ENCODE data around the gene SLC38A11. TPM values are rescaled to one million over a fixed set of nuclear protein-coding genes. Genes with fewer than 3 reads are reported as not detected.

The SLC38A11 gene
- total and polyA plus RNA-seq, 4 donors: 0.63 to 1.4 (median 1.1) TPM; not detected in 1

GRCh38 chr2:164881524-164881923, 73.8 kb downstream of the SLC38A11 start:
- intact Hi-C loops (cut with DNase I): no loop called here
- Histone ChIP-seq H3K27me3 (ENCODE audit: control insufficient read depth in 1 of 2, insufficient read depth in 2 of 2, low read length in 1 of 2) (no peaks in the 10 kb centered on the region), H3K27ac (ENCODE audit: low read depth in 1 of 2, low read length in 2 of 2) (no peak overlapping the region), H3K36me3 (ENCODE audit: control insufficient read depth in 1 of 2, insufficient read depth in 2 of 2, low read length in 1 of 2) (no peaks in the 10 kb centered on the region), H3K9me3 (ENCODE audit: control insufficient read depth, low read length) (no peaks in the 10 kb centered on the region), H3K4me1 (ENCODE audit: control insufficient read depth in 1 of 2, insufficient read depth in 2 of 2, low read length in 2 of 2) (no peaks in the 10 kb centered on the region), H3K4me3 (ENCODE audit: low read length in 2 of 2) (no peak overlapping the region)
- ATAC-seq (ENCODE audit: low FRiP score) (no peak), DNase-seq (no peak)
- WGBS, 2 donors: 99 to 100% methylated on average over 1 of the region's 1 CpG

GRCh38 chr2:164879901-164880535, 75.3 kb downstream of the SLC38A11 start:
- intact Hi-C loops (cut with DNase I): no loop called here
- ATAC-seq (ENCODE audit: low FRiP score): no peak
- H3K4me1 ChIP-seq (ENCODE audit: control insufficient read depth in 1 of 2, insufficient read depth in 2 of 2, low read length in 2 of 2): no peaks in the 10 kb centered on the region
- H3K27ac ChIP-seq (ENCODE audit: low read depth in 1 of 2, low read length in 2 of 2): no peak overlapping the region
- no peak for DNase-seq
- H3K9me3 ChIP-seq (ENCODE audit: control insufficient read depth, low read length): no peaks in the 10 kb centered on the region
- 51 to 57% methylated on average over 2 of the region's 2 CpGs for WGBS, 2 donors
- no peaks in the 10 kb centered on the region for H3K36me3 ChIP-seq (ENCODE audit: control insufficient read depth in 1 of 2, insufficient read depth in 2 of 2, low read length in 1 of 2)
- no peak overlapping the region for H3K4me3 ChIP-seq (ENCODE audit: low read length in 2 of 2)
- H3K27me3 ChIP-seq (ENCODE audit: control insufficient read depth in 1 of 2, insufficient read depth in 2 of 2, low read length in 1 of 2): no peaks in the 10 kb centered on the region

GRCh38 chr2:164877927-164878326, 77.4 kb downstream of the SLC38A11 start:
- no peaks in the 10 kb centered on the region for H3K4me1 ChIP-seq (ENCODE audit: control insufficient read depth in 1 of 2, insufficient read depth in 2 of 2, low read length in 2 of 2)
- no peak for ATAC-seq (ENCODE audit: low FRiP score)
- no peaks in the 10 kb centered on the region for H3K9me3 ChIP-seq (ENCODE audit: control insufficient read depth, low read length)
- H3K27ac ChIP-seq (ENCODE audit: low read depth in 1 of 2, low read length in 2 of 2): no peak overlapping the region
- no peak for DNase-seq
- intact Hi-C loops (cut with DNase I): no loop called here
- H3K36me3 ChIP-seq (ENCODE audit: control insufficient read depth in 1 of 2, insufficient read depth in 2 of 2, low read length in 1 of 2): no peaks in the 10 kb centered on the region
- H3K4me3 ChIP-seq (ENCODE audit: low read length in 2 of 2): no peak overlapping the region
- H3K27me3 ChIP-seq (ENCODE audit: control insufficient read depth in 1 of 2, insufficient read depth in 2 of 2, low read length in 1 of 2): no peaks in the 10 kb centered on the region

GRCh38 chr2:164877169-164877568, 78.2 kb downstream of the SLC38A11 start:
- Histone ChIP-seq H3K27me3 (ENCODE audit: control insufficient read depth in 1 of 2, insufficient read depth in 2 of 2, low read length in 1 of 2) (no peaks in the 10 kb centered on the region), H3K4me3 (ENCODE audit: low read length in 2 of 2) (no peak overlapping the region), H3K27ac (ENCODE audit: low read depth in 1 of 2, low read length in 2 of 2) (no peak overlapping the region), H3K36me3 (ENCODE audit: control insufficient read depth in 1 of 2, insufficient read depth in 2 of 2, low read length in 1 of 2) (no peaks in the 10 kb centered on the region), H3K4me1 (ENCODE audit: control insufficient read depth in 1 of 2, insufficient read depth in 2 of 2, low read length in 2 of 2) (no peaks in the 10 kb centered on the region), H3K9me3 (ENCODE audit: control insufficient read depth, low read length) (no peaks in the 10 kb centered on the region)
- no peak for DNase-seq
- WGBS, 2 donors: 91 to 94% methylated on average over 4 of the region's 4 CpGs
- intact Hi-C loops (cut with DNase I): no loop called here
- ATAC-seq (ENCODE audit: low FRiP score): no peak

- Histone ChIP-seq H3K4me3 (ENCODE audit: low read length in 2 of 2) (no peak overlapping the region), H3K4me1 (ENCODE audit: control insufficient read depth in 1 of 2, insufficient read depth in 2 of 2, low read length in 2 of 2) (no peaks in the 10 kb centered on the region), H3K27me3 (ENCODE audit: control insufficient read depth in 1 of 2, insufficient read depth in 2 of 2, low read length in 1 of 2) (no peaks in the 10 kb centered on the region), H3K9me3 (ENCODE audit: control insufficient read depth, low read length) (no peaks in the 10 kb centered on the region), H3K27ac (ENCODE audit: low read depth in 1 of 2, low read length in 2 of 2) (no peak overlapping the region), H3K36me3 (ENCODE audit: control insufficient read depth in 1 of 2, insufficient read depth in 2 of 2, low read length in 1 of 2) (no peaks in the 10 kb centered on the region)
- intact Hi-C loops (cut with DNase I): no loop called here
- no peak for ATAC-seq (ENCODE audit: low FRiP score)
- WGBS, 2 donors: 96 to 97% methylated on average over 10 of the region's 10 CpGs
- no peak for DNase-seq
Measured at GRCh38 chr2:164875334-164876205, 79.8 kb downstream of the SLC38A11 start.

- WGBS, 2 donors: 86 to 89% methylated on average over 9 of the region's 9 CpGs
- no peaks in the 10 kb centered on the region for H3K9me3 ChIP-seq (ENCODE audit: control insufficient read depth, low read length)
- intact Hi-C loops (cut with DNase I): no loop called here
- DNase-seq (no peak), ATAC-seq (ENCODE audit: low FRiP score) (no peak)
- no peaks in the 10 kb centered on the region for H3K27me3 ChIP-seq (ENCODE audit: control insufficient read depth in 1 of 2, insufficient read depth in 2 of 2, low read length in 1 of 2)
- no peaks in the 10 kb centered on the region for H3K4me1 ChIP-seq (ENCODE audit: control insufficient read depth in 1 of 2, insufficient read depth in 2 of 2, low read length in 2 of 2)
- no peak overlapping the region for H3K27ac ChIP-seq (ENCODE audit: low read depth in 1 of 2, low read length in 2 of 2)
- no peaks in the 10 kb centered on the region for H3K36me3 ChIP-seq (ENCODE audit: control insufficient read depth in 1 of 2, insufficient read depth in 2 of 2, low read length in 1 of 2)
- H3K4me3 ChIP-seq (ENCODE audit: low read length in 2 of 2): no peak overlapping the region
Measured at GRCh38 chr2:164873210-164873908, 82.0 kb downstream of the SLC38A11 start.

GRCh38 chr2:164871404-164871803, 83.9 kb downstream of the SLC38A11 start:
- no peaks in the 10 kb centered on the region for H3K36me3 ChIP-seq (ENCODE audit: control insufficient read depth in 1 of 2, insufficient read depth in 2 of 2, low read length in 1 of 2)
- no peaks in the 10 kb centered on the region for H3K4me1 ChIP-seq (ENCODE audit: control insufficient read depth in 1 of 2, insufficient read depth in 2 of 2, low read length in 2 of 2)
- no peak overlapping the region for H3K27ac ChIP-seq (ENCODE audit: low read depth in 1 of 2, low read length in 2 of 2)
- ATAC-seq (ENCODE audit: low FRiP score) (no peak), DNase-seq (no peak)
- 25 to 34% methylated on average over 2 of the region's 2 CpGs for WGBS, 2 donors
- H3K9me3 ChIP-seq (ENCODE audit: control insufficient read depth, low read length): no peaks in the 10 kb centered on the region
- no peak overlapping the region for H3K4me3 ChIP-seq (ENCODE audit: low read length in 2 of 2)
- H3K27me3 ChIP-seq (ENCODE audit: control insufficient read depth in 1 of 2, insufficient read depth in 2 of 2, low read length in 1 of 2): no peaks in the 10 kb centered on the region
- intact Hi-C loops (cut with DNase I): no loop called here

GRCh38 chr2:164869420-164869772, 85.9 kb downstream of the SLC38A11 start:
- H3K9me3 ChIP-seq (ENCODE audit: control insufficient read depth, low read length): no peaks in the 10 kb centered on the region
- H3K27ac ChIP-seq (ENCODE audit: low read depth in 1 of 2, low read length in 2 of 2): no peak overlapping the region
- intact Hi-C loops (cut with DNase I): no loop called here
- ATAC-seq (ENCODE audit: low FRiP score) (no peak), DNase-seq (no peak)
- no peaks in the 10 kb centered on the region for H3K4me1 ChIP-seq (ENCODE audit: control insufficient read depth in 1 of 2, insufficient read depth in 2 of 2, low read length in 2 of 2)
- H3K36me3 ChIP-seq (ENCODE audit: control insufficient read depth in 1 of 2, insufficient read depth in 2 of 2, low read length in 1 of 2): no peaks in the 10 kb centered on the region
- H3K27me3 ChIP-seq (ENCODE audit: control insufficient read depth in 1 of 2, insufficient read depth in 2 of 2, low read length in 1 of 2): no peaks in the 10 kb centered on the region
- no peak overlapping the region for H3K4me3 ChIP-seq (ENCODE audit: low read length in 2 of 2)
